ENCODE data around the gene COL4A2.

COL4A2 gene

GRCh38 chr13:110463871-110464510 is 156.9 kb downstream of the COL4A2 start:
- H3K27me3 ChIP-seq (replicated peaks; ENCODE audit: insufficient read depth, low read length): no peaks in the 10 kb centered on the region
- no peak overlapping the region for H3K4me2 ChIP-seq (ENCODE audit: low read depth, low read length)
- no peaks in the 10 kb centered on the region for H3K9me3 ChIP-seq (replicated peaks; ENCODE audit: insufficient read depth, low read length)
- H2AFZ ChIP-seq (ENCODE audit: low read length): no peak overlapping the region
- H3K36me3 ChIP-seq (replicated peaks; ENCODE audit: insufficient read depth, low read length): no peaks in the 10 kb centered on the region
- H4K20me1 ChIP-seq (ENCODE audit: insufficient read depth, low read length): no peaks in the 10 kb centered on the region
- H3K79me2 ChIP-seq (ENCODE audit: low read length): no peaks in the 10 kb centered on the region
- TF ChIP-seq CTCF (IDR thresholded peaks at IDR 0.05; ENCODE audit: low read length) (no peak), EZH2 (optimal IDR thresholded peaks at IDR 0.05; ENCODE audit: low read depth, low read length) (no peak), EZH2phosphoT487 (IDR thresholded peaks at IDR 0.05; ENCODE audit: low read length) (no peak)
- DNase-seq: no peak
- no peak overlapping the region for H3K9ac ChIP-seq (ENCODE audit: low read length)
- H3F3A ChIP-seq (ENCODE audit: insufficient read depth, low read length): no peaks in the 10 kb centered on the region
- H3K4me3 ChIP-seq (ENCODE audit: low read length): no peak overlapping the region
- H3K9me2 ChIP-seq (replicated peaks; ENCODE audit: insufficient read depth, low read length): no peaks in the 10 kb centered on the region
- 0 out of 2 replicates have a peak, but pooled peaks cover 4% of the 10 kb centered on the region for H3K4me1 ChIP-seq (ENCODE audit: low read length)
- H3K27ac ChIP-seq (ENCODE audit: low read length): no peak overlapping the region

- H3K4me3 ChIP-seq (ENCODE audit: low read length): no peak overlapping the region
- no peak for DNase-seq
- H3K79me2 ChIP-seq (ENCODE audit: low read length): no peaks in the 10 kb centered on the region
- H2AFZ ChIP-seq (ENCODE audit: low read length): no peak overlapping the region
- no peaks in the 10 kb centered on the region for H4K20me1 ChIP-seq (ENCODE audit: insufficient read depth, low read length)
- H3K9me2 ChIP-seq (replicated peaks; ENCODE audit: insufficient read depth, low read length): no peaks in the 10 kb centered on the region
- no peak overlapping the region for H3K27ac ChIP-seq (ENCODE audit: low read length)
- no peak overlapping the region for H3K9ac ChIP-seq (ENCODE audit: low read length)
- H3F3A ChIP-seq (ENCODE audit: insufficient read depth, low read length): no peaks in the 10 kb centered on the region
- H3K9me3 ChIP-seq (replicated peaks; ENCODE audit: insufficient read depth, low read length): no peaks in the 10 kb centered on the region
- no peaks in the 10 kb centered on the region for H3K36me3 ChIP-seq (replicated peaks; ENCODE audit: insufficient read depth, low read length)
- no peaks in the 10 kb centered on the region for H3K4me1 ChIP-seq (ENCODE audit: low read length)
- H3K27me3 ChIP-seq (replicated peaks; ENCODE audit: insufficient read depth, low read length): no peaks in the 10 kb centered on the region
- H3K4me2 ChIP-seq (ENCODE audit: low read depth, low read length): no peak overlapping the region
- TF ChIP-seq EZH2phosphoT487 (IDR thresholded peaks at IDR 0.05; ENCODE audit: low read length): no peak
- TF ChIP-seq CTCF (IDR thresholded peaks at IDR 0.05; ENCODE audit: low read length): no peak
- no peak for TF ChIP-seq EZH2 (optimal IDR thresholded peaks at IDR 0.05; ENCODE audit: low read depth, low read length)
Observed at GRCh38 chr13:110464556-110465333, 157.7 kb downstream of the COL4A2 start.

GRCh38 chr13:110465696-110466095 is 158.6 kb downstream of the COL4A2 start:
- Histone ChIP-seq H3K4me3 (ENCODE audit: low read length) (no peak overlapping the region), H3K36me3 (replicated peaks; ENCODE audit: insufficient read depth, low read length) (no peaks in the 10 kb centered on the region), H3K9me3 (replicated peaks; ENCODE audit: insufficient read depth, low read length) (no peaks in the 10 kb centered on the region), H3K79me2 (ENCODE audit: low read length) (no peaks in the 10 kb centered on the region), H2AFZ (ENCODE audit: low read length) (no peak overlapping the region), H3K4me1 (ENCODE audit: low read length) (no peaks in the 10 kb centered on the region), H3F3A (ENCODE audit: insufficient read depth, low read length) (no peaks in the 10 kb centered on the region), H3K9ac (ENCODE audit: low read length) (no peak overlapping the region), H4K20me1 (ENCODE audit: insufficient read depth, low read length) (no peaks in the 10 kb centered on the region), H3K27me3 (replicated peaks; ENCODE audit: insufficient read depth, low read length) (no peaks in the 10 kb centered on the region), H3K27ac (ENCODE audit: low read length) (no peak overlapping the region), H3K9me2 (replicated peaks; ENCODE audit: insufficient read depth, low read length) (no peaks in the 10 kb centered on the region), H3K4me2 (ENCODE audit: low read depth, low read length) (no peak overlapping the region)
- DNase-seq: no peak
- TF ChIP-seq CTCF (IDR thresholded peaks at IDR 0.05; ENCODE audit: low read length) (no peak), EZH2 (optimal IDR thresholded peaks at IDR 0.05; ENCODE audit: low read depth, low read length) (no peak), EZH2phosphoT487 (IDR thresholded peaks at IDR 0.05; ENCODE audit: low read length) (no peak)

Data from MM.1S (cell line).